WTC11 (cell line): ENCODE measurements around the gene FKBP1A. TPM values are rescaled to one million over a fixed set of nuclear protein-coding genes. Genes with fewer than 3 reads are reported as not detected.

Source experiments
- ATAC-seq: fragments of 200-7000 bp; cut with Tn5 transposase; 2 replicates; pipeline ENCODE4 v1.10.0; 2021; ENCODE audit warnings: mild to moderate bottlenecking, moderate library complexity
- CTCF ChIA-PET: fragments of 300-600 bp; sonication (Branson Sonifier 250); formaldehyde crosslinking; loops from one replicate; lab custom pipeline; 2021; ENCODE audit warnings: antibody characterized with exemption; lab: Charles Lee
- POLR2A ChIA-PET: fragments of 350-600 bp; sonication (Branson Sonifier 250); formaldehyde crosslinking; loops from one replicate; lab custom pipeline; 2021; ENCODE audit warnings: antibody characterized with exemption; lab: Charles Lee
- DNase-seq: peaks from one replicate; pipeline ENCODE4 v3.0.0; 2021; ENCODE audit warnings: low spot score
- H3K27ac Mint-ChIP-seq: 2 replicates; pipeline ENCODE4 v1.8.0; 2021; ENCODE audit warnings: mixed read lengths
- H3K27me3 Mint-ChIP-seq: 2 replicates; pipeline ENCODE4 v1.8.0; 2021; ENCODE audit warnings: low read depth, mild to moderate bottlenecking, moderate library complexity, mixed read lengths
- H3K36me3 Mint-ChIP-seq: 2 replicates; pipeline ENCODE4 v1.8.0; 2021; ENCODE audit warnings: mixed read lengths
- H3K4me1 Mint-ChIP-seq: 2 replicates; pipeline ENCODE4 v1.8.0; 2022; ENCODE audit warnings: mixed read lengths
- H3K4me3 Mint-ChIP-seq: 2 replicates; pipeline ENCODE4 v1.8.0; 2021; ENCODE audit warnings: mild to moderate bottlenecking, moderate library complexity, mixed read lengths
- H3K9me3 Mint-ChIP-seq: 2 replicates; pipeline ENCODE4 v1.8.0; 2021; ENCODE audit warnings: mixed read lengths
- ATF6 ChIP-seq: sonication (generic); formaldehyde crosslinking; IDR thresholded peaks from 2 replicates; pipeline ENCODE4 v1.8.1; 2023; ENCODE audit warnings: mild to moderate bottlenecking, missing genetic modification reagents
- EMX1 ChIP-seq: fragments of 250-450 bp; sonication (Bioruptor Pico); IDR thresholded peaks from 2 replicates; pipeline ENCODE4 v1.8.0; 2021; ENCODE audit warnings: mild to moderate bottlenecking
- FOXJ3 ChIP-seq: sonication (generic); formaldehyde crosslinking; IDR thresholded peaks from 2 replicates; pipeline ENCODE4 v1.9.0; 2021; ENCODE audit warnings: missing genetic modification reagents, mild to moderate bottlenecking, borderline replicate concordance
- GRHL2 ChIP-seq: fragments of 250-450 bp; sonication (Bioruptor Pico); IDR thresholded peaks from 2 replicates; pipeline ENCODE4 v1.8.0; 2022; ENCODE audit warnings: mild to moderate bottlenecking, moderate library complexity; ENCODE audit not compliant: insufficient replicate concordance, severe bottlenecking
- GTF2I ChIP-seq: fragments of 250-450 bp; sonication (Bioruptor Pico); conservative IDR thresholded peaks from 2 replicates; pipeline ENCODE4 v1.4.0; 2021; ENCODE audit warnings: mild to moderate bottlenecking
- JAZF1 ChIP-seq: fragments of 250-450 bp; sonication (Bioruptor Pico); IDR thresholded peaks from 2 replicates; pipeline ENCODE4 v1.9.0; 2021; ENCODE audit warnings: moderate library complexity, mild to moderate bottlenecking, inconsistent platforms
- MLX ChIP-seq: sonication (generic); formaldehyde crosslinking; IDR thresholded peaks from 2 replicates; pipeline ENCODE4 v1.8.1; 2023; ENCODE audit warnings: mild to moderate bottlenecking, missing genetic modification reagents, moderate library complexity
- MYBL2 ChIP-seq: sonication (generic); formaldehyde crosslinking; IDR thresholded peaks from 2 replicates; pipeline ENCODE4 v1.8.1; 2023; ENCODE audit warnings: mild to moderate bottlenecking, moderate library complexity, missing genetic modification reagents
- NFATC4 ChIP-seq: fragments of 250-450 bp; sonication (Bioruptor Pico); IDR thresholded peaks from 2 replicates; pipeline ENCODE4 v1.9.0; 2021; ENCODE audit warnings: mild to moderate bottlenecking
- OVOL2 ChIP-seq: fragments of 250-450 bp; sonication (Bioruptor Pico); IDR thresholded peaks from 2 replicates; pipeline ENCODE4 v1.9.0; 2021; ENCODE audit warnings: mild to moderate bottlenecking, borderline replicate concordance
- RELA ChIP-seq: sonication (generic); formaldehyde crosslinking; IDR thresholded peaks from 2 replicates; pipeline ENCODE4 v1.8.1; 2022; ENCODE audit warnings: missing genetic modification reagents, mild to moderate bottlenecking, borderline replicate concordance
- RORB ChIP-seq: fragments of 250-450 bp; sonication (Bioruptor Pico); IDR thresholded peaks from 2 replicates; pipeline ENCODE4 v1.9.0; 2021; ENCODE audit warnings: mild to moderate bottlenecking
- TCF7 ChIP-seq: sonication (generic); formaldehyde crosslinking; IDR thresholded peaks from 2 replicates; pipeline ENCODE4 v1.8.0; 2022; ENCODE audit warnings: mild to moderate bottlenecking, low read depth, missing genetic modification reagents, moderate library complexity
- ZNF121 ChIP-seq: sonication (generic); formaldehyde crosslinking; IDR thresholded peaks from 2 replicates; pipeline ENCODE4 v1.8.0; 2023; ENCODE audit warnings: missing genetic modification reagents
- ZNF138 ChIP-seq: sonication (generic); formaldehyde crosslinking; conservative IDR thresholded peaks from 2 replicates; pipeline ENCODE4 v1.8.1; 2022; ENCODE audit warnings: mild to moderate bottlenecking, moderate library complexity, missing genetic modification reagents
- ZNF263 ChIP-seq: sonication (generic); formaldehyde crosslinking; IDR thresholded peaks from 2 replicates; pipeline ENCODE4 v1.8.1; 2022; ENCODE audit warnings: low read depth, mild to moderate bottlenecking, moderate library complexity, missing genetic modification reagents
- ZNF416 ChIP-seq: fragments of 250-450 bp; sonication (Bioruptor Pico); IDR thresholded peaks from 2 replicates; pipeline ENCODE4 v1.9.0; 2021; ENCODE audit warnings: mild to moderate bottlenecking, inconsistent platforms
- ZNF532 ChIP-seq: fragments of 250-450 bp; sonication (Bioruptor Pico); IDR thresholded peaks from 2 replicates; pipeline ENCODE4 v1.9.0; 2021; ENCODE audit warnings: mild to moderate bottlenecking, borderline replicate concordance
- ZNF671 ChIP-seq: fragments of 250-450 bp; sonication (Bioruptor Pico); IDR thresholded peaks from 2 replicates; pipeline ENCODE4 v1.8.0; 2021; ENCODE audit warnings: mild to moderate bottlenecking
- total RNA-seq: library from RNA; stranded (reverse); gene quantifications from 3 replicates; pipeline ENCODE4 v1.2.3, GENCODE V29; 2021
- TF ChIP-seq, protein P1 (sequence below): sonication (generic); formaldehyde crosslinking; IDR thresholded peaks from 2 replicates; pipeline ENCODE4 v1.8.0; 2023; ENCODE audit warnings: missing genetic modification reagents
- TF ChIP-seq, protein P2 (sequence below): sonication (generic); formaldehyde crosslinking; IDR thresholded peaks from 2 replicates; pipeline ENCODE4 v1.8.1; 2022; ENCODE audit warnings: mild to moderate bottlenecking, moderate library complexity, missing genetic modification reagents

FKBP1A gene
- total RNA-seq, 1 experiment from 2014 or later, result 218 TPM

DNA sequence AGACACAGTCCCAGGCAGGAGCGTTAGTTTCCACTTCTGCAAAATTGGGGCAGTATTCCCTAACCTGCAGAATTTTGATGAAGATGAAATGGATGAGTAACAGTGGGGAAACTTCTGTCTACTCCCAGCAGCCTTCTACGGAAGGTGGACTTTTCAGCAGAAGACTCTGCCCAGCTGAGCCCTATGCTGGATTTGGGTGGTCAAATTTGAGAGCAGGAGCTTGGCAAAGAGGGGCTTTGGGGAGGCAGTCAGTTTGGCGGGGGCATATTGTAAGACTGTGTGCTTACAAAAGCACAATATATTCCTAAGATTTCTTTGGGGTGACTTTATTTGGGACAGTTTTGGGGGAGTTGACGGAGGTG is 58.5 kb downstream of the FKBP1A start:
- ChIA-PET CTCF (interaction anchor here (0.6 to 1.1 kb wide), 6 partner anchors 9 to 170 kb away, joined by 3 to 6 read pairs (median 4); no protein-coding TSS in a partner anchor), POLR2A (interaction anchor here (0.6 kb wide), 1 partner anchor 732 kb away, joined by 5 read pairs; no protein-coding TSS in a partner anchor)
- Mint-ChIP-seq H3K9me3 (no peaks in the 10 kb centered on the region), H3K27ac (no peak overlapping the region), H3K4me1 (peaks cover 16% of the 10 kb centered on the region), H3K27me3 (no peaks in the 10 kb centered on the region; the same call in 1 of the 2 replicates), H3K4me3 (no peak overlapping the region), H3K36me3 (peaks cover 16% of the 10 kb centered on the region)
- TF ChIP-seq EMX1 (CRISPR knock-in tag) (no peak), ZNF121 (CRISPR knock-in tag) (no peak), JAZF1 (CRISPR knock-in tag) (no peak)
- ATAC-seq (no peak), DNase-seq (no peak)

DNA sequence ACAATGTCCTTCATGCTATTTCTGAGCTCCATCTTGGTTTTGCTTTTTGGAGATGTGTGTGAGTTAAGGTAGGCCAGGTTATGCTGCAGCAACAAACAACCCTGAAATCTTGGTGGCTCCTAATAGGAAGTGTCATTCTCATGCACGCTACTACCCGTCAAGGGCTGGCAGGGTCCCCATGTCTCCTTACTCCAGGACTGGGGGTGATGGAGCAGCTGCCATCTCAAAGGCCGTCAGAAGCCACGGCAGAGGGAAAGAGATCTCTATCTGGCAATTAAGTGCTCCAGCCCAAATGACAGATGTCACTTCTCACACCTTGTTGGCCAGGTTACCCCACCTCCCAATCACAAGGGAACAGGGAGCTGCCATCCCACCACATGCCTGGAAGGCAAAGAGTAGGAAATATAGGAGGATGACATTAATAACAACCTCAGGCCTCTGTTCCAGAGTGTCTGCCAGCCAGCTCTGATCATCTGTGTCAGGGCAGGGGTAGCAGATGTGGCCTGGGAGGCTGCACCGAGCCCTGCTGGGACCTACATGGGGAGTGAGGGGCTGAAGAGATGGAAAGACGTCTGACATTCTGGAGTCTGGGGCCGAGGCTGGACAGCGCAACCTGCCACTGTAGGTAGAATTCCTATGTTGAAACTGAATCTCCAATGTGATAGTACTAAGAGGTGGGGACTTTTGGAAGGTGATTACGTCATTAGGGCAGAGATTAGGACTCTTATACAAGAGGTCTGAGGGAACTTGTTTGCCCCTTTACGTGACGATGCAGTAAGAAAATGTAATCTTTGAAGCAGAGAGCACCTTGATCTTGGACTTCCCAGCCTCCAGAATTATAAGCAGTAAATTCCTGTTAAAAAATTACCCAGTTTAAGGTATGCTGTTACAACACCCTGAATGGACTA is 59.1 kb downstream of the FKBP1A start:
- ATAC-seq, result no peak
- Mint-ChIP-seq H3K4me3 (no peak overlapping the region), H3K36me3 (peaks cover 16% of the 10 kb centered on the region), H3K27ac (no peak overlapping the region), H3K27me3 (no peaks in the 10 kb centered on the region; the same call in 1 of the 2 replicates), H3K4me1 (peaks cover 15% of the 10 kb centered on the region), H3K9me3 (no peaks in the 10 kb centered on the region)
- CTCF ChIA-PET, result interaction anchor here (0.5 to 1.3 kb wide), 2 partner anchors 102 to 170 kb away, joined by 3 read pairs; no protein-coding TSS in a partner anchor
- no peak for TF ChIP-seq ATF6 (CRISPR knock-in tag)
- TF ChIP-seq RORB (CRISPR knock-in tag), result no peak
- TF ChIP-seq GTF2I (CRISPR knock-in tag), result no peak
- no peak for TF ChIP-seq GRHL2 (CRISPR knock-in tag)
- TF ChIP-seq FOXJ3, result no peak
- no peak for TF ChIP-seq RELA (CRISPR knock-in tag)
- TF ChIP-seq, protein P1, sequence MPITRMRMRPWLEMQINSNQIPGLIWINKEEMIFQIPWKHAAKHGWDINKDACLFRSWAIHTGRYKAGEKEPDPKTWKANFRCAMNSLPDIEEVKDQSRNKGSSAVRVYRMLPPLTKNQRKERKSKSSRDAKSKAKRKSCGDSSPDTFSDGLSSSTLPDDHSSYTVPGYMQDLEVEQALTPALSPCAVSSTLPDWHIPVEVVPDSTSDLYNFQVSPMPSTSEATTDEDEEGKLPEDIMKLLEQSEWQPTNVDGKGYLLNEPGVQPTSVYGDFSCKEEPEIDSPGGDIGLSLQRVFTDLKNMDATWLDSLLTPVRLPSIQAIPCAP, result no peak
- no peak for TF ChIP-seq ZNF138 (CRISPR knock-in tag)
- no peak for TF ChIP-seq TCF7
- no peak for TF ChIP-seq ZNF263 (CRISPR knock-in tag)
- POLR2A ChIA-PET, result no interaction called here
- DNase-seq, result no peak

DNA sequence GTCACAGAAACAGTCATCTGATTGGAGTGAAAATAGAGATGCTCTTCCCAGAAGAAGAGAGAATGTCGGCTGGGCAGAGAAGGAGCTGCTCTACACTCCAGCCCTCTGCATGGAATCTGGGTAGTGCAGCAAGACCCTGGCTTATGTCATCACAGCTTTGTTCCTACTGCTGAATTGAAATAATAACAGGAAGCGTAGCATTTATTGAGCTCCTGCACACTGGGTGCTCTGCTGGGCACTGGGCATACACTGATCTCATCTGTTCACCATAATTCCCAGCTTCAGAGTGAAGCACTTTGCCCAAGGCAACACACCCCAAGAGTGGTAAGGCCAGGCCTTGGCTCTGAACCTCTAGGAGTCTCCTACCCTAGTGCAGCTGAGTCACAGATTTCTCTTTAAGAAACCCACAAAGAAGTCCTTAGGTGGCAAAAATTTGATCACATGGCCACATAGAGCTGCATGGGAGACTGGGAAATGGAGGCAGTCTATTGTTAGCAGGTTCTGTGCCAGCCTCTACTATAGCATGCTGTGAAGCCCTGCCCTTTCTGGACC is 60.0 kb downstream of the FKBP1A start:
- no peak overlapping the region for H3K27ac Mint-ChIP-seq
- H3K4me3 Mint-ChIP-seq, result no peak overlapping the region
- no peaks in the 10 kb centered on the region for H3K9me3 Mint-ChIP-seq
- DNase-seq (no peak), ATAC-seq (no peak)
- no peaks in the 10 kb centered on the region; the same call in 1 of the 2 replicates for H3K27me3 Mint-ChIP-seq
- ChIA-PET POLR2A (no interaction called here), CTCF (interaction anchor here (0.5 to 1.3 kb wide), 2 partner anchors 102 to 171 kb away, joined by 3 read pairs; no protein-coding TSS in a partner anchor)
- peaks cover 16% of the 10 kb centered on the region for H3K36me3 Mint-ChIP-seq
- peaks cover 16% of the 10 kb centered on the region for H3K4me1 Mint-ChIP-seq
- TF ChIP-seq ZNF671 (CRISPR knock-in tag) (no peak), JAZF1 (CRISPR knock-in tag) (no peak), OVOL2 (CRISPR knock-in tag) (no peak), MYBL2 (CRISPR knock-in tag) (no peak), ZNF138 (CRISPR knock-in tag) (no peak), ZNF532 (CRISPR knock-in tag) (no peak), NFATC4 (CRISPR knock-in tag) (no peak), ZNF416 (CRISPR knock-in tag) (no peak), MLX (CRISPR knock-in tag) (no peak)
- TF ChIP-seq, protein P2, sequence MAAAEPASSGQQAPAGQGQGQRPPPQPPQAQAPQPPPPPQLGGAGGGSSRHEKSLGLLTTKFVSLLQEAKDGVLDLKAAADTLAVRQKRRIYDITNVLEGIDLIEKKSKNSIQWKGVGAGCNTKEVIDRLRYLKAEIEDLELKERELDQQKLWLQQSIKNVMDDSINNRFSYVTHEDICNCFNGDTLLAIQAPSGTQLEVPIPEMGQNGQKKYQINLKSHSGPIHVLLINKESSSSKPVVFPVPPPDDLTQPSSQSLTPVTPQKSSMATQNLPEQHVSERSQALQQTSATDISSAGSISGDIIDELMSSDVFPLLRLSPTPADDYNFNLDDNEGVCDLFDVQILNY (CRISPR knock-in tag), result no peak
